Upper lobe of left lung (tissue), 4 donors: ENCODE results near the gene ZNF24.

Experiments
- CTCF ChIP-seq, 6 experiments: fragments of 450-650 bp in 4 of 6; fragments of 200-600 bp in 2 of 6; sonication (generic) in 2 of 6; IDR thresholded peaks; one replicate each; pipeline ENCODE4 v1.5.1; 2016 to 2019; ENCODE audit warnings: antibody characterized with exemption in 6 of 6
- POLR2AphosphoS5 ChIP-seq, 2 donors: sonication (generic); formaldehyde crosslinking; IDR thresholded peaks; one replicate each; pipeline ENCODE4 v1.5.1; 2017; ENCODE audit warnings: antibody characterized with exemption in 2 of 2

DNA sequence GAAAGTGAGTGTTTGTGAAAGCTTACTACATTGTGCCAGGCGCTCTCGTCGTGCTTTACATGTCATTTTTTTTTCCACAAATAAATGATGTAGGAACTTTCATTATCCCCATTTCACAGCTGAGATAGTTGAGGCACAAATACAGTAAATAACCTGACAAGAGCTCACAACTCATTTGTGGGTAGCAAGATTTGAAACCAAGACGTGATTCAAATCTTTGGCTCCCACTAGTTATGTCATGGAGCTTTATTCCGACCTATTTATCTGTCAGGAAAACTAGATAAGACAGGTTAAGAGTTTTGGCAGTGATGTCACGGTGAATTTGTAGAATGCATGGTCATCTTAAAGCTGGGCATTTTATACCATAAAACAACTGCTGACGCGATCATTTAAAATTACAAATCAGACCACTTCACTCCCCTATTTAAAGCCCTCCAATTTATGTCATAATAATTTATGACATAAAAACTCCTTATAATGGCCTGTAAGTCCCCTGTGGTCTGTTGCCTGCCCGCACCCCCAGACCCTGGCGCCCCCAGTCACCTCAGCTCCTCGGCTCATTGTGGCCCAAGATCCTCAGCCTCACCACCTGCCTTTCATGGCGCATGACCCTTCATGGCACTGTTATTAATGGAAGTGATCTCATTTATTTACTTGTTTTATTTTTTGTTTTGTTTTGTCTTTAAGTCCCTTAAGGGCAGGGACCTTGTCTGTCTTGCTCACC is 678 bp upstream of the ZNF24 start:
- TF ChIP-seq CTCF (IDR thresholded peaks at IDR 0.05) (no peak), POLR2AphosphoS5 (IDR thresholded peaks at IDR 0.05) (no peak)
